ENCODE measurements around the gene CFAP47. TPM values are rescaled to one million over a fixed set of nuclear protein-coding genes. Genes with fewer than 3 reads are reported as not detected.
A peak's percentile ranks its signal among the peaks of the same experiment; 100 is the strongest.

Gene CFAP47
- total RNA-seq, 1 donor from 2014 or later: not detected

DNA sequence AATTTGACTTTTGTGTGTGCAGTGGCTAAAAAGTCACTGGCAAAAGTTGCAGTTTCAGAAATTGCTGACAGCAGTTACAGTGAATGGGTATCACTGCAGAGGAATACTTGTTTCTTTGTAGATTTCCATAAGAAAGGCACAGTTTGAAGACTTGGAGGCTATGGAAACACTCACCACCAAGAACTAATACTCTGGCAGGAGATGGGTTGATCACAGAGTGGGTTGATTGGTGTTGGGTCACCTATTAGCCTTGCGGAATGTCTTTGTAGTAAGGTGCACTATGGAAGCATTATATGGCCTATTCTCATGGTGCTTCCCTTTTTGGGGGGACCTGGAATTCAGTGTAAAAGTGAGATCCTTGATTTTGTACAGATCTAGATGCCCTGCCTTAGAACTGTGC lies 502.8 kb downstream of the CFAP47 start:
- H2AFZ ChIP-seq (ENCODE audit: low read depth, low read length): no peak overlapping the region
- DNase-seq (ENCODE audit: low read depth) (no peak), FAIRE-seq (no peak)
- H3K9ac ChIP-seq (ENCODE audit: low read length): no peak overlapping the region
- H3K27me3 ChIP-seq (ENCODE audit: insufficient read depth, low read length): no peaks in the 10 kb centered on the region
- Mint-ChIP-seq H3K27ac (ENCODE audit: unreplicated experiment) (no peak overlapping the region), H3K36me3 (ENCODE audit: low read depth, unreplicated experiment) (no peaks in the 10 kb centered on the region), H3K4me3 (ENCODE audit: unreplicated experiment) (no peak overlapping the region), H3K9me3 (ENCODE audit: unreplicated experiment) (no peaks in the 10 kb centered on the region), H3K27me3 (ENCODE audit: low read depth, unreplicated experiment) (no peaks in the 10 kb centered on the region), H3K4me1 (ENCODE audit: low read depth, unreplicated experiment) (no peaks in the 10 kb centered on the region)
- no peaks in the 10 kb centered on the region for H3K4me1 ChIP-seq (ENCODE audit: insufficient read depth, low read length)
- no peak overlapping the region for H3K4me2 ChIP-seq (ENCODE audit: low read length)
- no peaks in the 10 kb centered on the region for H3K9me3 ChIP-seq (ENCODE audit: insufficient read depth, low read depth, low read length)
- no peak overlapping the region for H3K4me3 ChIP-seq (ENCODE audit: insufficient read depth, low read depth, low read length)
- no peaks in the 10 kb centered on the region for H4K20me1 ChIP-seq (ENCODE audit: insufficient read depth, low read length)
- no peak for TF ChIP-seq EZH2 (IDR thresholded peaks at IDR 0.05; ENCODE audit: insufficient read depth, low read length)
- TF ChIP-seq, protein P1, sequence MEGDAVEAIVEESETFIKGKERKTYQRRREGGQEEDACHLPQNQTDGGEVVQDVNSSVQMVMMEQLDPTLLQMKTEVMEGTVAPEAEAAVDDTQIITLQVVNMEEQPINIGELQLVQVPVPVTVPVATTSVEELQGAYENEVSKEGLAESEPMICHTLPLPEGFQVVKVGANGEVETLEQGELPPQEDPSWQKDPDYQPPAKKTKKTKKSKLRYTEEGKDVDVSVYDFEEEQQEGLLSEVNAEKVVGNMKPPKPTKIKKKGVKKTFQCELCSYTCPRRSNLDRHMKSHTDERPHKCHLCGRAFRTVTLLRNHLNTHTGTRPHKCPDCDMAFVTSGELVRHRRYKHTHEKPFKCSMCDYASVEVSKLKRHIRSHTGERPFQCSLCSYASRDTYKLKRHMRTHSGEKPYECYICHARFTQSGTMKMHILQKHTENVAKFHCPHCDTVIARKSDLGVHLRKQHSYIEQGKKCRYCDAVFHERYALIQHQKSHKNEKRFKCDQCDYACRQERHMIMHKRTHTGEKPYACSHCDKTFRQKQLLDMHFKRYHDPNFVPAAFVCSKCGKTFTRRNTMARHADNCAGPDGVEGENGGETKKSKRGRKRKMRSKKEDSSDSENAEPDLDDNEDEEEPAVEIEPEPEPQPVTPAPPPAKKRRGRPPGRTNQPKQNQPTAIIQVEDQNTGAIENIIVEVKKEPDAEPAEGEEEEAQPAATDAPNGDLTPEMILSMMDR (IDR thresholded peaks at IDR 0.05; ENCODE audit: insufficient read depth, low read depth, low read length): no peak
- no peaks in the 10 kb centered on the region for H3K36me3 ChIP-seq (ENCODE audit: insufficient read depth, low read length)
- no peak overlapping the region for H3K27ac ChIP-seq (ENCODE audit: low read depth, low read length)
- H3K79me2 ChIP-seq (ENCODE audit: insufficient read depth, low read length): no peaks in the 10 kb centered on the region

DNA sequence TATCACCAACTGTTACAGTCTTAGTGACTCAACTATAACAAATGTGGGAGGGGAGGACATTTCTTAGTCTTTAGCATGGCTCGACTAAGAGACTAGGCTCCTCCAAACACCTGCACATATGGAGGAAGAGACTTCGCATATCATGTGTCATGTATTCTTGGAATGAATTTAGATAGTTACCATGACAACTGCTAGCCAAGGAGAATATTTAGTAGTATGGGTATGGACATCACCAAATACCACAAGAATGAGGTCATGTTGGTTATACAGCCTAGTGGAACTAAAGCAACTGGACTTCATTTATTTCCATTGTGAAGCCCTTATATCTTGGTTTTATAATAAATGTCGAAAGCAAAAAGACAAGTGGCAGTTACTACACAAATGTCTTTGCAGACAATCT lies 512.3 kb downstream of the CFAP47 start:
- Histone ChIP-seq H3K4me3 (ENCODE audit: insufficient read depth, low read depth, low read length) (no peak overlapping the region), H3K79me2 (ENCODE audit: insufficient read depth, low read length) (no peaks in the 10 kb centered on the region), H4K20me1 (ENCODE audit: insufficient read depth, low read length) (no peaks in the 10 kb centered on the region), H3K36me3 (ENCODE audit: insufficient read depth, low read length) (no peaks in the 10 kb centered on the region), H2AFZ (ENCODE audit: low read depth, low read length) (no peak overlapping the region), H3K27me3 (ENCODE audit: insufficient read depth, low read length) (no peaks in the 10 kb centered on the region), H3K4me1 (ENCODE audit: insufficient read depth, low read length) (no peaks in the 10 kb centered on the region), H3K4me2 (ENCODE audit: low read length) (no peak overlapping the region), H3K27ac (ENCODE audit: low read depth, low read length) (peak overlapping the region; percentile 58), H3K9ac (ENCODE audit: low read length) (no peak overlapping the region), H3K9me3 (ENCODE audit: insufficient read depth, low read depth, low read length) (no peaks in the 10 kb centered on the region)
- Mint-ChIP-seq H3K27ac (ENCODE audit: unreplicated experiment) (peak overlapping the region; percentile 98), H3K4me3 (ENCODE audit: unreplicated experiment) (no peak overlapping the region), H3K27me3 (ENCODE audit: low read depth, unreplicated experiment) (no peaks in the 10 kb centered on the region), H3K9me3 (ENCODE audit: unreplicated experiment) (no peaks in the 10 kb centered on the region), H3K36me3 (ENCODE audit: low read depth, unreplicated experiment) (no peaks in the 10 kb centered on the region), H3K4me1 (ENCODE audit: low read depth, unreplicated experiment) (peaks cover 13% of the 10 kb centered on the region)
- TF ChIP-seq EZH2 (IDR thresholded peaks at IDR 0.05; ENCODE audit: insufficient read depth, low read length): no peak
- DNase-seq (ENCODE audit: low read depth) (peak; percentile 47), FAIRE-seq (no peak)

DNA sequence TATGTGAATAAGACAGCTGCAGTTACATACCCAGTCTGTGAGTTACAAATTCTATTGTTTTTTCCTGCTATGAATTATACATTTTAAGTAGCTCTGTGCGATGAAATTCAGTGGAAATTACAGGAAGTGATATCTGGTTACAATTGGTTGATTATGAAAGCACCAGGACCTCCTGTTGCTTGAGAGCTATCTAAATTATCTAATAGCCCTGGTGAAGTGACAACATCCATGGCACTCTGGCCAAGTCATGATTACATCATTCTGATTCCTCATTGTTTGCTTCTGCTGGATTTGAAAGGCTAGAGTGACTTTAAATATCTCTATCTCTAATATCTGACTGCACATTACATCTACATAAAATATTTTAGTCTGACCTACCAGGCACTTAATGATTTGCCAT lies 515.0 kb downstream of the CFAP47 start:
- Mint-ChIP-seq H3K4me3 (ENCODE audit: unreplicated experiment) (no peak overlapping the region), H3K36me3 (ENCODE audit: low read depth, unreplicated experiment) (no peaks in the 10 kb centered on the region), H3K9me3 (ENCODE audit: unreplicated experiment) (no peaks in the 10 kb centered on the region), H3K4me1 (ENCODE audit: low read depth, unreplicated experiment) (peaks cover 13% of the 10 kb centered on the region), H3K27ac (ENCODE audit: unreplicated experiment) (no peak overlapping the region), H3K27me3 (ENCODE audit: low read depth, unreplicated experiment) (no peaks in the 10 kb centered on the region)
- no peak overlapping the region for H3K4me2 ChIP-seq (ENCODE audit: low read length)
- H4K20me1 ChIP-seq (ENCODE audit: insufficient read depth, low read length): no peaks in the 10 kb centered on the region
- H3K9ac ChIP-seq (ENCODE audit: low read length): no peak overlapping the region
- H3K27me3 ChIP-seq (ENCODE audit: insufficient read depth, low read length): no peaks in the 10 kb centered on the region
- peak; percentile 56 for FAIRE-seq
- no peak overlapping the region for H3K27ac ChIP-seq (ENCODE audit: low read depth, low read length)
- H2AFZ ChIP-seq (ENCODE audit: low read depth, low read length): no peak overlapping the region
- H3K79me2 ChIP-seq (ENCODE audit: insufficient read depth, low read length): no peaks in the 10 kb centered on the region
- no peaks in the 10 kb centered on the region for H3K36me3 ChIP-seq (ENCODE audit: insufficient read depth, low read length)
- H3K9me3 ChIP-seq (ENCODE audit: insufficient read depth, low read depth, low read length): no peaks in the 10 kb centered on the region
- DNase-seq (ENCODE audit: low read depth): no peak
- no peaks in the 10 kb centered on the region for H3K4me1 ChIP-seq (ENCODE audit: insufficient read depth, low read length)
- H3K4me3 ChIP-seq (ENCODE audit: insufficient read depth, low read depth, low read length): no peak overlapping the region
- TF ChIP-seq, protein P1 (IDR thresholded peaks at IDR 0.05; ENCODE audit: insufficient read depth, low read depth, low read length): no peak
- no peak for TF ChIP-seq EZH2 (IDR thresholded peaks at IDR 0.05; ENCODE audit: insufficient read depth, low read length)

Other genes starting within 250 kb of the CFAP47 start
- not detected in 2 replicates for gene MAGEB16, start 121.4 kb upstream of the CFAP47 start, total RNA-seq

Data from astrocyte (in vitro differentiated cells and primary cell).